Endometrium (tissue), 2 donors: ENCODE measurements around the gene IRF2BPL.

Experiments used
- FAIRE-seq: peaks from 2 replicates; lab custom pipeline; 2012; peaks lifted over from hg19 to GRCh38; lab: Jason Lieb, UNC
- donor health status: control.
- donor health status: control.

The IRF2BPL gene

DNA sequence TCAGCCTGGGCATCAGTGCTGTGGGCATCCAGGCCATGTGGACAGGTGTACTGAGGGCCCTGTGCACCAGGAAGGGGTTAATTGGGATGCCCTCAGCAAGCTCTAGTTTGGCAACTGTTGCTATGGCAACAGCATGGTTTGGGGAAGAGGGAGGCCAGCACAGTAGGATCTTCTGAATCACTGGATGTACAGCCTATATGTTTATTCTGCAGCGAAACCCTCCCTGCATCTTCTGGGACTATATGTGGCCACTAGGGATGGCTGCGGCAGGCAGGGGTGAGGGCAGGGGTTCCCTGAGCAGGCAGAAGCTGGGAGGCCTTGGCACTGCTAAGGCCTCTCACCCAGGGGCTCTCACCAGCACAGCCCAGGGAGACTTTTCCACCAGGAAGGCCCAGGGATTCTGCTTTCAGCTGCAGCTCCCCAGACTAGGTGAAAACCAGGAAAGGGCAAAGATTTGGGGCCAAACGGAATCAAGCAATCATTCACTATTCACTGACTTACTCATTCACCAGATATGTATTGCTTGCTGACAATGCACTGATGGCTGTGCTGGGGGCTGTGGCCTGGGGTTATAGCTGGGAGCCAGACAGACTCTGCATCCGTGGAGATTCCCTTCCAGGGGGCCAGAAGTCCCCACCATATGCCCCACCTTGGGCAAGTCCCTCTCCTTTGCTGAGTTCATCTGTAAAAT, 42.8 kb downstream of the IRF2BPL start:
- FAIRE-seq, result no peak

DNA sequence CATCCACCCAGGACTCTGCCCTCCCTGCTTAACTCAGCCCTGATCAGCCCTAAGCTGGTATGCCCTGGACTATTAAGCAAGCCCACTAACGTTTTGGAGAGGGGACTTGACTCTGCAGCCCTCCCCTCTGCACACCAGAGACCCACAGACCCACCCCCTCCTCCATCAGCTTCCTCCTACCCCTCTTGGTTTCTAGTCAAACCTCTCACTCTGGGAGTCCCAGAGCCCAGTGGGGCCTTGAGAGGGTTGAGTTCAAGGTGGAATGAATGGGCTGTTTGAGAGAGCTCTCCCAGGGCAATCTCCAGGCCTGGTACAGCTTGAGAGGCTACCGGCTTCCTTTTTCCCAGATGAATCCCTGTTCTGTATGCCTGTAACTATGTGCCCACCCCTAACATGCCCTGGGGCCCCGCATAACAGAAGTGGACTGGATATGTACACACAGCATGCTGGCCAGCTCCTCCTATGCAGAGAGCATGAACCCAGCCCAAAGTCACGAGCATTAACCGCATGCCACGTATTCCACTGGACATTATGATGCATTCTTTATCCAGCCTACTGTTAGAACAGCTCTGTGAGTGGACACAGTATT, 43.6 kb downstream of the IRF2BPL start:
- FAIRE-seq, result no peak

DNA sequence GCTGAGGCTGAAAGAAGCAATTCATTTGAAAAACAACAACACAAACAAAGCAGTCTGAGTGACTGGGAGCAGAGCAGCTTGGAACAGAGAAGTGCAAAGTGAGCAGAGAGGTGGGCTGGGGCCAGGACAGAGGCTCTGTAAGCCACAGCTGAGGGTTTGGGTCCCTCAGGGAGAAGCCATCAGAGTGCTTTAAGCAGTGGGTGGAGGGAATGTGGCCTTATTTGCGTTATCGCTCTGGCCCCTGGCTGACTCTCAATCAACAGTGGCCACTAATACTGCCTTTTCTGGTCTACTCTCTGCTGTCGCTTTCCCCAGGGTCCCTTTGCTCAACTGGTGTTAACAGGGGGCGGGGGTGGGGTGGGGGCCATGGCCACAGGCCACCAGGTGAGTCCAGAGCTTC, 44.2 kb downstream of the IRF2BPL start:
- FAIRE-seq, result no peak

DNA sequence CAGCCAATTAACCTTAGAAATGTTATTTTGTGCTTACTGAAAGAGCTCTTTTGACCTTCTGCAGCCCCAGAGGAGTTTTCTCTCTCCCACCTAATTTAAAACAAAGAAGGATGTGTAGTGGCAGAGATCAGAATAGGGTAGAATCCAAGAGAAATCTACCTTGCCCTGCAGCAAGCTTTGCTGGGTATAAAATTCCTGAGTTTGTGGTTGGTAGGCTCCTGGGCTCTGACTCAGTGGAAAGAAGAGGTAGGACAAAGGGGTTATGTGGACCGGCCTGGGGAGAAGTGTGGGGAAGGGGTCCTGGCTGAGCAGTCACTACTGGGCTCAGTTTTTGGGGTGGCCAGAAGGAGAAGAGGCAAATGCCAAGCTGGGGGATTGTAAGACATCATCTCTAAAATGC, 46.8 kb downstream of the IRF2BPL start:
- no peak for FAIRE-seq

DNA sequence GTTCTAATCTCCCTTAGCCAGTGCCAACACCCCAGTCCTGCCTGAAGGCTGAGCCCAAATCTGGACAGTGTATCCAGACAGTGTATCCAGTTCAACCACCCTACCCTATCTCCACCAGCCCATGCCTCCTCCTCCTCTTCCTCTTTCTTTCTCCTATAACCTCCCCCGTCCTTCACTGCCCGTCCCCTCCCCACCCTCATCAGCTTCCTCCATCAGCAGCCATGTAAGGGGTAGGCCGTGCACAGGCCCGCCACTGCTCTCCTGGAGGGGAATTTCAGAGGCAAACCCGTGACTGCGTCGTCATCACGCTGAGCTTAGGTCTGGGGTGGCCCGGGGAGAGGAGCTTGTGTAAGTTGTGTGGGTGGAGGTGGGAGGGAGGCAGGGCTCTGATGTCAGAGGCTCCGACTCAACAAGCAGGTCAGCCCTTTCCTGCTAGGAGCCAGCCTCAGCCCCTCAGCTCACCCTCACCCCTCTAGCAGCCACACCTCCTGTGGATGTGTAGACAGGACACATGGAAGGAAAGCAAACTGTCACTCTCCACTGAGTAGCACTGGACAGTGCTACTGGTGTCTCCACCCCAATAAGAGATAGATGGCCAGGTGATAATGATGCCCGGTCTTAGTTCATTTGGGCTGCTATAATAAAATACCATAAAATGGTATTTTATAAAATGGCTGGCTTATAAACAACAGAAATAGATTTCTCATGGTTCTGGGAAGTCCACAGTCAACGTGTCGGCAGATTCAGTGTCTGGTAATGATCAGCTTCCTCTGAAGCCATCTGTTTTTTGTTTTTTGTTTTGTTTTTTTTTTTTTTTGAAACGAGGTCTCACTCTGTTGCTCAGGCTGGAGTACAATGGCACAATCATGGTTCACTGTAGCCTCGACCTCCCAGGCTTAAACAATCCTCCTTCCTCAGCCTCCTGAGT, 50.5 kb downstream of the IRF2BPL start:
- FAIRE-seq, result no peak

DNA sequence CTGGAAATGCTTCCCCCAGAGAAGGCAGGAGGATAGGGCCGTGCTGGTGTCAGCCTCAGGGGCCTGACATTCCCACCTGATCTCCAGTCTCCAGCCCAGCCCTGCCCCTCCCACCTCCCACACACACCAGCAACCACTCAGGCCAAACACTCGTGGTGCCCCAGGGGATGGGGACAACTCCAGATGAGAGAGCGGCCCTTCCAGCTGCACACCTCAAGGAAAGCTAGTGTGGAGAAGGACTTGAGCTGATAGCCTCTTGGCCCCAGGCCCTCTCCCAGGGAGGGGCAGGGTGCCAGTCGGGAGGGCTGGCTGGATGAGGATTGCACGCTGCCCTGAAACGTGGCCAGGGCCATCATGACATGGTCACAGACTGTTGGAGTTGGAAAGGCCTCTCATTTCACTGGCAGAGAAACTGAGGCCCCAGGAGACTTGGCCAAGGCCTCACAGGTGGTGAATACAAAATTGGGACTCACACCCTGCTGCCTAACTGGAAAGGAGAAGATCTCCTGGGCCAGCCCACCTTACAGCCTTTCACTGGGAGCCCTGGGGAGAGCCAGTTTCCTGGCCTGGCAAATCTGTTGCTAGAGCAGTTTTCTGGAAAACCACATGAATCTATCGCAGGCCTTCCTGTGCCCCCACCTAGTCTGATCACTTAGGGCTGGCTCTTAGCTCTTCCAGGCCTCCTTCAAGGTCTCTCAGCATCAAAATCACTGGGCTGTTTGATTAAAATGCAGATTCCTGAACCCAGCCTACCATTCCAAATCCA, 52.1 kb downstream of the IRF2BPL start:
- no peak for FAIRE-seq

DNA sequence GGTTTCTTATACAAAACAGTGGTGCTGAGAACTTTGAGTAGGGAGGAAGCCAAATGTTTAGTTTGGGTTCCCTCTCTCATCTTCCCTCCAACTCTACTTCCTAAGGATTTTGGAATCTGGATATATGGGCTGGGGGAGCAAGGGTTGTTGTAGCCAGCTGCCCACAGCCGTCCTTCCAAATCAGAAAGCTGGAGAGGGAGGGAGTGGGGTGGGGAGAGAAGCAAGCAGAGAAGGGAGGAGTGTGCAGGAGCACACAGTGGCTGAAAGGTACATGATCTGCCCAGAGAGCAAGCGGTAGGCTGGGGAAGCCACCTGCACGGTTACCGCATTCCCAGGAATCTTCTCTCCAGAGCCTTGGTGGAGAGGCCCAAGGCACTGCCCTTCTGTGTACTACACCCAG, 52.7 kb downstream of the IRF2BPL start:
- FAIRE-seq, result no peak

DNA sequence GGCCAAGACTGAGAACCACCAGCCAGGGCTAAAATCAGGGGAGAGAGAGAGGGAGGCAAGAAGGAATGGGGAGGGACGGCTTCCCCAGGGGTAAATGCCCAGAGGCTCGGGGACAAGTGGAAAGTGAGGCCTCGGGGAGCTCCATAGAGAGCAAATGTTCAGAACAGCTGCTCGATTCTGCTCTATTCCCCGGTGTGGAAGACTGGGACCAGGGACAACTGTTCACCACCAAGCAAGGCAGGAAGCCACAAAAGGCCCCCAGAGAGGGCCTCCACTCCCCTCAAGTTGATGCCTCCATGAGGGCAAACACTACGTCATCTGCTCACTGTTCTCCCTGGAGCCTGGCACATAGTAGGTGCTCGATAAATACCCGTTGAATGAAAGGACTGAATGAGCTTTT, 53.5 kb downstream of the IRF2BPL start:
- FAIRE-seq, result no peak
